Activated CD4-positive, alpha-beta memory T cell treated with anti-CD3 and anti-CD28 coated beads for 36 hours (primary cell): ENCODE results near the gene MYO3B. TPM values are rescaled to one million over a fixed set of nuclear protein-coding genes. Genes with fewer than 3 reads are reported as not detected.
"Not testable (repeated sequence)": the region's sequence is repeated elsewhere in the genome, so short reads cannot be mapped to it uniquely, and the experiment has no call there.

Source experiments
- CTCF ChIA-PET: fragments of 350-600 bp; sonication (Branson Sonifier 250); formaldehyde crosslinking; loops from one replicate; lab custom pipeline; 2021; ENCODE audit warnings: antibody characterized with exemption, inconsistent platforms; lab: Charles Lee
- POLR2A ChIA-PET: fragments of 350-600 bp; sonication (Branson Sonifier 250); formaldehyde crosslinking; loops from one replicate; lab custom pipeline; 2021; ENCODE audit warnings: antibody characterized with exemption; lab: Charles Lee
- DNase-seq: peaks from one replicate; pipeline ENCODE4 v3.0.0-alpha.2; 2020
- H3K27ac Mint-ChIP-seq: one replicate; pipeline ENCODE4 v1.8.0; 2021; ENCODE audit warnings: mixed read lengths
- H3K27me3 Mint-ChIP-seq: one replicate; pipeline ENCODE4 v1.8.0; 2021; ENCODE audit warnings: mixed read lengths
- H3K36me3 Mint-ChIP-seq: one replicate; pipeline ENCODE4 v1.8.0; 2021; ENCODE audit warnings: mixed read lengths
- H3K4me1 Mint-ChIP-seq: one replicate; pipeline ENCODE4 v1.8.0; 2021; ENCODE audit warnings: low read depth, mixed read lengths
- H3K4me3 Mint-ChIP-seq: one replicate; pipeline ENCODE4 v1.8.0; 2021; ENCODE audit warnings: mild to moderate bottlenecking, mixed read lengths
- H3K9me3 Mint-ChIP-seq: one replicate; pipeline ENCODE4 v1.8.0; 2021; ENCODE audit warnings: mixed read lengths
- intact Hi-C: fragments of 100-400 bp; cut with micrococcal nuclease; formaldehyde crosslinking; loops from one replicate; pipeline ENCODE4 v1.15.1; 2023
- total RNA-seq, 2 experiments: library from RNA; stranded (reverse); gene quantifications; one replicate each; pipeline ENCODE4 v1.2.3, GENCODE V29; 2021

The MYO3B gene
- total RNA-seq, 2 experiments from 2014 or later: 0.48 TPM

DNA sequence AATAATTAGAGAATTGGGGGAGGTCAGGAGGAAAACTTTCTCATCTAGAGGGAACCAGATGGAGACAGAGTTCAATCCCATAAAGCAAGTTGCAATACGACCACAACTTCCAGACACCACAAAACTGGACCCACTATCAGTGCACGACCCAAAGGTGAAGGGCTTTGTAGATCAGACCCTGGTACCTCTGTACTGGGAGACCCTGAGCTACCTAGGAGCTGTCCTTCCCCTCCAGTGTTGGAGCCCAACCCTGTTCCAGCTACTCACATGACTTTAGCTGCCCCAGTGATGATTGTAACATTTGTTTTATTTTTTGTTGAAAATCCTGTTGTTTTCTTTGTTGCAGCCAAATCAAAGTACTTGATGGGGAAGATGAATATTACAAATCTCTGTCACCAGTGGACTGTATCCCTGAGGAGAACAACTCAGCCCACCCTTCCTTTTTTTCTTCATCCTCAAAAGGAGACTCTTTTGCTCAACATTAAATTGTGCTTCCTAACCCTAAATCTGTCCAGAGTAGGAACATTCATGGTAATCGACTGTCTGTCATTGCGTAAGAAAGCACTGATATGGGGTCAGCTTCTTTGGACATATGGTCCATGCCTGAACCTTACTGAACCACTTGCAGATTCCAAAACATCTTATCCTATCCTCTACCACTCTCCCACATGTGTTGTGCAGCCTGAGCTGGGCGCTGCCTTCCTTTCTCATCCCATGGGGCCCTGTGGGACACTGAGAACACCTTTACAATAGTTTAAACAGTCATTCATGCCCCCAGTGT lies 474.9 kb downstream of the MYO3B start:
- H3K9me3 Mint-ChIP-seq: no peaks in the 10 kb centered on the region
- no peak for DNase-seq
- H3K4me3 Mint-ChIP-seq: no peak overlapping the region
- ChIA-PET POLR2A (no interaction called here), CTCF (no interaction called here)
- H3K36me3 Mint-ChIP-seq: no peaks in the 10 kb centered on the region
- peaks cover 1% of the 10 kb centered on the region for H3K27me3 Mint-ChIP-seq
- intact Hi-C loops: no loop called here
- no peak overlapping the region for H3K27ac Mint-ChIP-seq
- peaks cover 13% of the 10 kb centered on the region for H3K4me1 Mint-ChIP-seq

DNA sequence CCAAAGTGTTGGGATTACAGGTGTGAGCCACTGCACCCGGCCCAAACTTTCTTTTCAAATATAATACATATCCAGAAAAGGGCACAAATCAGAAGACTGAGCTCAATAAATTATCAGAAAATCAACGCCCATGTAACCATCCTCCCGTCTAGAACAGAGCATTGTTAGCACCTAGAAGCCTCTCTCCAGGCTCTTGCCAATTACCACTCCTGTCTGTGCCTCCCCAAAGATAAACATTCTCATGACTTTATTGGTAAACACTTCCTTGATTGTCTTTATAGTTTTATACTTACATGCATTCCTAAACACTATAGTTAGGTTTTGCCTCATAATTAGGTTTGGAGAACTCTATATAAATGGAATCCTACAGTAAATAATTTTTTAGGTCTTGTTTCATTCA lies 478.7 kb downstream of the MYO3B start:
- Mint-ChIP-seq H3K27me3 (no peaks in the 10 kb centered on the region), H3K27ac (no peak overlapping the region), H3K4me1 (peaks cover 4% of the 10 kb centered on the region), H3K9me3 (no peaks in the 10 kb centered on the region), H3K36me3 (no peaks in the 10 kb centered on the region), H3K4me3 (no peak overlapping the region)
- POLR2A ChIA-PET: no interaction called here
- no peak for DNase-seq
- intact Hi-C loops: no loop called here
- CTCF ChIA-PET: no interaction called here

DNA sequence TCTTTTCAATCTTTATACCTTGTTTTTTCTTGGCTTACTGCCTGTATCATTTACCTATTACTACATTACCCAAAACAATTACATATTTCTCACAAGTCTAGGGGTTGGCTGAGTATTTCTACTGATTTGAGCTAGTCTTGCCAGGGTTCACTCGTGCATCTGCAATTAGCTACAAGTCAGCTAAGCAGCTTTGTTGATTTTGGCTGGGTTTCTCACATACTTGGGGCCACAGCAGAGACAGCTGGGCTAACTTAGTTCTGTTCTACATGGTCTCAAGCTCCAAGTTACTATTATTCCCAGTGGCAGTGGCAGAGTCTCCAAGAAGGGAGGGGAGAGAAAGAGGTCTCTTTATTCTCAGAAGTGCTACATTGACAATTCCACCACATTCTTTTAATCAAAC lies 482.5 kb downstream of the MYO3B start:
- no peak overlapping the region for H3K4me3 Mint-ChIP-seq
- ChIA-PET CTCF (no interaction called here), POLR2A (interaction anchor here (0.7 kb wide), 1 partner anchor 280 kb away, joined by 3 read pairs; no protein-coding TSS in a partner anchor)
- no peaks in the 10 kb centered on the region for H3K4me1 Mint-ChIP-seq
- no peaks in the 10 kb centered on the region for H3K9me3 Mint-ChIP-seq
- DNase-seq: no peak
- peaks cover 9% of the 10 kb centered on the region for H3K27me3 Mint-ChIP-seq
- no peak overlapping the region for H3K27ac Mint-ChIP-seq
- intact Hi-C loops: no loop called here
- no peaks in the 10 kb centered on the region for H3K36me3 Mint-ChIP-seq

DNA sequence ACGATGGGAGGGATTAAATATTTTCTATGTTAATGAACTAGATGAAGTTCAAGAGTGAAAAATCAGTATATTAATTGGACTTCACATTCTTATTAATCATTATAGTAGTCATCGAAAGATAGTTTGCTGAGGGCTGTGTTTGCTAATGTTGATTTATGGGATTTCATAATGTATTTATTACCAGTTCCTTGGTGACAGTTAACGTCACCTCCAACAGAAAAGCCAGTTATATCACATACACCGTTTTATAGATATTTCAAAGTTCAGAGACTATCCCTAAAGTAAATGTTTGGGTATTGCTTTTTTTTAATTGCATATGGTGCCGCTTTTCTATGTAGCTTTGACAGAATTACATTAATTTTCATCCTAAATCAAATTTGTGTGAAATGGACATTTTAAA lies 487.8 kb downstream of the MYO3B start:
- ChIA-PET POLR2A (no interaction called here), CTCF (no interaction called here)
- Mint-ChIP-seq H3K4me3 (no peak overlapping the region), H3K4me1 (no peaks in the 10 kb centered on the region), H3K36me3 (no peaks in the 10 kb centered on the region), H3K27me3 (peaks cover 13% of the 10 kb centered on the region), H3K27ac (no peak overlapping the region), H3K9me3 (no peaks in the 10 kb centered on the region)
- DNase-seq: no peak
- intact Hi-C loops: no loop called here

DNA sequence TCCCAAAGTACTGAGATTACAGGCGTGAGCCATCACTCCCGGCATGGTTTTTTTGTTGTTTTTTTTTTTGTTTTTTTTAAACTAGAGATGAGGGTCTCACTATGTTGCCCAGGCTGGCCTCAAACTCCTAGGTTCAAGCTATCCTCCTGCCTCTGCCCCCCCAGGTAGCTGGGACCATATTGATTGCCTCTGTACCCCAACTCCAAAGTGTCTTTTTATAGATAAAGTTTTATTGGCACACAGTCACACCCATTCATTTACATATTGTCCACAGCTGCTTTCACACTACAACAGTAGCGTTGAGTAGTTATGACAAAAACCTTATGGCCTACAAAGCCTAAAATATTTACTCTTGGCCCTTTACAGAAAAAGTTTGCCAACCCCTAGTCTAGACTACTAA lies 492.0 kb downstream of the MYO3B start:
- CTCF ChIA-PET: interaction anchor here (0.7 kb wide), 1 partner anchor 139 kb away, joined by 3 read pairs; no protein-coding TSS in a partner anchor
- no peaks in the 10 kb centered on the region for H3K4me1 Mint-ChIP-seq
- no peaks in the 10 kb centered on the region for H3K9me3 Mint-ChIP-seq
- H3K27ac Mint-ChIP-seq: no peak overlapping the region
- H3K4me3 Mint-ChIP-seq: no peak overlapping the region
- intact Hi-C loops: no loop called here
- DNase-seq: no peak
- POLR2A ChIA-PET: no interaction called here
- H3K27me3 Mint-ChIP-seq: peaks cover 12% of the 10 kb centered on the region
- H3K36me3 Mint-ChIP-seq: no peaks in the 10 kb centered on the region

DNA sequence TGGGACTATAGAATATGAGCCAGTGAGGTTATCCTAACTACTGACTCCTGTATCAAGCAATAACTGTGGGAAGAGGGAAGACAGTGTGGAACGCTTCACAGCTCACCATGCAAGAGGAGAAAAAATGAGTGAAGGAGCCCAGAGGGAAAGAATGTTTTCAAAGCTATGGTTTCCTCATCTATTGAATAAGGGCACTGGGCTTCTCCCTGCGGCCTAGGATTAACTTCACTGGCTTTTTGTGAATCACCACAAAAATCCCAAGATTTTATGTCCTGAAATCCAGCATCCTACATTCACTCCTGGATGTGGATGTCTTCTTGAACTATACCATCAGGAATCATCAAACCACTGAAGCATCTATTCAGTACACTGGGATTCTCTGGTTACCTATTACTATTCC lies 492.7 kb downstream of the MYO3B start:
- intact Hi-C loops: no loop called here
- POLR2A ChIA-PET: no interaction called here
- H3K9me3 Mint-ChIP-seq: no peaks in the 10 kb centered on the region
- H3K27ac Mint-ChIP-seq: no peak overlapping the region
- peaks cover 9% of the 10 kb centered on the region for H3K27me3 Mint-ChIP-seq
- no peak overlapping the region for H3K4me3 Mint-ChIP-seq
- H3K4me1 Mint-ChIP-seq: no peaks in the 10 kb centered on the region
- H3K36me3 Mint-ChIP-seq: no peaks in the 10 kb centered on the region
- DNase-seq: no peak
- CTCF ChIA-PET: no interaction called here

DNA sequence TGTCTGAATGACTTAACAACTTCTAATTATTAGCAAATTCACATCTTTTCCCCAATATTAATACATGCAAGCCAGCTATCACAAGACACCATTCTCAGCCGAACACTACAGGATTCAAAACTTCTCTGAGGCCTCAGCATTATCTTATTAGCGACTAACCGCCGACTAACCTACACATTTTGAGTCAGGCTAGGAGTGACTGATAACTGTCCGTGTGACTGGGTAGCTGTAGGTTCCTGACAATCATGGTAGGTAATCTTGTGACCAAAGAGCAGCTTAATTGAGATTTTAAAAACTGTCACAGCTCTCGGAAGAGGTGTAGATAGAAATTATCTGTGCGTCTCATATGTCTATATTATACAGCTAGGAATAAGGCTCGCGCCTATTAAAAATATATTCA lies 493.1 kb downstream of the MYO3B start:
- no peaks in the 10 kb centered on the region for H3K36me3 Mint-ChIP-seq
- POLR2A ChIA-PET: no interaction called here
- CTCF ChIA-PET: no interaction called here
- no peaks in the 10 kb centered on the region for H3K4me1 Mint-ChIP-seq
- no peak for DNase-seq
- intact Hi-C loops: no loop called here
- H3K27ac Mint-ChIP-seq: no peak overlapping the region
- H3K4me3 Mint-ChIP-seq: no peak overlapping the region
- H3K9me3 Mint-ChIP-seq: no peaks in the 10 kb centered on the region
- H3K27me3 Mint-ChIP-seq: peaks cover 9% of the 10 kb centered on the region

DNA sequence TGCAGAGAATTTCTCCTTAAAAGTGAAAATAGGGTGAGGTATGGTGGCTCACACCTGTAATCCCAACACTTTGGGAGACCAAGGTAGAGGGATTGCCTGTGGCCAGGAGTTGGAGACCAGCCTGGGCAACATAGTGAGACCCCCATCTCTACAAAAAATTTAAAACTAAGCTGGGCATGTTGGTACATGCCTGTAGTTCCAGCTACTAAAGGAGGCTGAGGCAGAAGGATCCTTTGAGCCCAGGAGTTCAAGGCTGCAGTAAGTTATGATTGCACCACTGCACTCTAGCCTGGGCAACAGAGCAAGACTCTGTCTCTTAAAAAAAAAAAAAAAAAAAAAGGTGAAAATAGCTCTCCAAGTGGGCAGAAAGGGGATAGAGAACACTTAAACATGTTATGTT lies 496.3 kb downstream of the MYO3B start:
- H3K27ac Mint-ChIP-seq, H3K4me1 Mint-ChIP-seq, intact Hi-C loops, DNase-seq, H3K4me3 Mint-ChIP-seq, H3K9me3 Mint-ChIP-seq, POLR2A ChIA-PET, H3K36me3 Mint-ChIP-seq, H3K27me3 Mint-ChIP-seq: not testable (repeated sequence)
- CTCF ChIA-PET: interaction anchor here (0.9 kb wide), 1 partner anchor 142 kb away, joined by 3 read pairs; no protein-coding TSS in a partner anchor

DNA sequence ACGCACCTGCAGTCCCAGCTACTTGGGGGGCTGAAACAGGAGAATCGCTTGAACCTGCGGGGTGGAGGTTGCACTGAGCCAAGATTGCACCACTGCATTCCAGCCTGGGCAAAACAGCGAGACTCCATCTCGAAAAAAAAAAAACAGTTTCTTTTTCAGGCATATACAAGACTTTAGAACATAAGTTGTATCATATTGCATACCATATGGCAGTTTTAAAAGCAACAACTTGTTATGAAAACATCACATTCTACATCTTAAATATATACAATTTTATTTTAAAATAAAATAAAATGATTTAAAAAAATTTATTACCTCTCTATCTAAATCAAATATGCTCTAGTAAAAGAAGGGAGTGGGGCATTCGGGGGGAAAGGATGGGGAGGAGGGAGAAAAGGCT lies 497.8 kb downstream of the MYO3B start:
- ChIA-PET POLR2A (no interaction called here), CTCF (no interaction called here)
- Mint-ChIP-seq H3K4me3 (no peak overlapping the region), H3K36me3 (no peaks in the 10 kb centered on the region), H3K4me1 (peaks cover 3% of the 10 kb centered on the region), H3K27me3 (peaks cover 6% of the 10 kb centered on the region), H3K9me3 (no peaks in the 10 kb centered on the region), H3K27ac (no peak overlapping the region)
- DNase-seq: no peak
- intact Hi-C loops: no loop called here

DNA sequence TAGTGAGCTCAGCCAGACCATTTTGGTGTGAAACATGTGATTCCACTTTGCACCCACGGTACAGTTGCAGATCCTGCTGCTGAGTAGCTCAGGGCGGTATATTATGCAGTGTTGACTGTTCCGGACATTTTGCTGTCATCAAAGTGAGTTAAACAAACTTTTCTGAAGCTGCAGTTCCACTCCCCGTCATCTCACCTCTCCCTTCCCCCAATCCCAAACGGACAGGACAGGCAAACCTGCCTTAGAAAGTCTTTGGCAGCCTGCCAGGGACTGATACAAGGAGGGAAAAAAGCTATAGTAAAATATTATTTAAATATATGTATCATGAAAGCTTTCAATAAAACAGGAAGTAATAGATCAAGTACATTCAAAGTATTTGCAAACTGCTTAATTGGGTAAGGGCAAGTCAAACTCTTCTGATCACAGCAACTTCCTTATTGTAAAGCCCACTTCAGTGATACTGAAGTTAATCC lies 501.7 kb downstream of the MYO3B start:
- no peak overlapping the region for H3K27ac Mint-ChIP-seq
- no peaks in the 10 kb centered on the region for H3K9me3 Mint-ChIP-seq
- H3K36me3 Mint-ChIP-seq: no peaks in the 10 kb centered on the region
- peaks cover 5% of the 10 kb centered on the region for H3K27me3 Mint-ChIP-seq
- no peak overlapping the region for H3K4me3 Mint-ChIP-seq
- peaks cover 3% of the 10 kb centered on the region for H3K4me1 Mint-ChIP-seq
- intact Hi-C loops: no loop called here
- CTCF ChIA-PET: interaction anchor here (1.0 to 1.2 kb wide), 2 partner anchors 36 to 270 kb away, joined by 3 to 4 read pairs; partner anchors contain the start of gene SP5
- DNase-seq: no peak
- POLR2A ChIA-PET: no interaction called here

DNA sequence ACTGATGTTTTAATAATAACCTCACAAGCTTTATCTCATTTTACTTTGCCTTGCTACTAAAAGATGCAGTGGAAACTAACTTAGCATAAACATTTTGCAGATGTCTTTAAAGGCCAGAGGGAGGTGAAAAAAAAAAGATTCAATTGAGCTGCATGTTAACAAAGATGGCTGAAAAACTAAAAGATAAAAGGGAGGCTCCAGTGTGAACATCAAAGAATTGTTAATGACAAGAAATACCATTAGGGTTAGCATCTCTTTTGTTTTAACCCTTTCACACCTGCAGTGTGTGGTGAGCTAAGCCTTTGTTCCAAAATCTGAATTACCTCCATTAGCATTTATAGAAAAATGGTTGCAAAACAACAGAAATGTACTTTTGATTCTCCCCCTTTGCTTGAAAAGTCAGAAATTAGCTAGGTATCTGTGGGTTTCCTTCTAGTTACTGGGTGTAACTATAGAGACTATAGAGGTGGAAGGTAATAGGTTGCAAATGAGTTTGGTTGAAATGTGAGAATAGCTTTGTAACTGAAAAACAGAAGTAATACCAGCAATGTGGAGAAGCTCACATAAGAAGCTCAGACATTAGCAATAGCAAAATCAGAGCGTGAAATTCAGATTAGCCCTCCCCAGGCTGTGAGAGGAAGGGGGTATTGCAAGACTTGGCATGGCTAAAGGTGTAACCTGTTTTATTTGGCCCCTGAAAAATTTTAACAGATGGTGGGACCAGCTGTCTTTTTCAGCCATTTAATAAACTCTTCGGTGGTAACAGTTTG lies 502.4 kb downstream of the MYO3B start:
- ChIA-PET CTCF (interaction anchor here (1.0 to 1.2 kb wide), 3 partner anchors 36 to 271 kb away, joined by 3 to 4 read pairs (median 3); partner anchors contain the start of gene SP5), POLR2A (no interaction called here)
- peaks cover 3% of the 10 kb centered on the region for H3K27me3 Mint-ChIP-seq
- no peak overlapping the region for H3K27ac Mint-ChIP-seq
- no peaks in the 10 kb centered on the region for H3K9me3 Mint-ChIP-seq
- no peaks in the 10 kb centered on the region for H3K36me3 Mint-ChIP-seq
- H3K4me3 Mint-ChIP-seq: no peak overlapping the region
- intact Hi-C loops: no loop called here
- H3K4me1 Mint-ChIP-seq: peaks cover 3% of the 10 kb centered on the region
- DNase-seq: no peak

DNA sequence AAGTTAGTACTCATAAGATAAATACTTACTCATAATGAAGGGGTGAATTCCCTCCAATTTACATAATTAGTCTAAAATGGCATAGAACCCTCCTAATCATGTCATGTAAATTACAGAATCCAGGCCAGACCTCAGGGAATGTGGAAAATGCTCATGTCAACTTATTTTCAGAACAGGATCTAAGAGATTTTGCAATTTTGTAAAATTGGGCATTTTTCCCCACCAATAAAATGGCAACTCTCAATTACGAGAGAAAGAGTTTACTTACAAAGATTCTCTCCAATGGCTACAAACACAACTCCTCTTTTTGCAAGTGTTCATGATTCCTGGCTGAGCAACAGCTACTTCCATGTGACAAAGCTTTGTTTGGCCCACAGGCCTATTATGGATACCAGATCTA lies 503.4 kb downstream of the MYO3B start:
- Mint-ChIP-seq H3K27ac (no peak overlapping the region), H3K4me3 (no peak overlapping the region), H3K4me1 (peaks cover 3% of the 10 kb centered on the region), H3K27me3 (peaks cover 3% of the 10 kb centered on the region), H3K36me3 (no peaks in the 10 kb centered on the region), H3K9me3 (no peaks in the 10 kb centered on the region)
- ChIA-PET POLR2A (no interaction called here), CTCF (interaction anchor here (1.2 kb wide), 1 partner anchor 192 kb away, joined by 3 read pairs; no protein-coding TSS in a partner anchor)
- DNase-seq: no peak
- intact Hi-C loops: no loop called here
